PC-3 (cell line): ENCODE data around the gene IFNAR1.

Experiments
- CTCF ChIP-seq: fragments of 300-600 bp; sonication (generic); conservative IDR thresholded peaks from 2 replicates; pipeline ENCODE4 v1.5.1; 2017; ENCODE audit warnings: antibody characterized with exemption, low read depth, mild to moderate bottlenecking, low read length
- EZH2phosphoT487 ChIP-seq: fragments of 300-600 bp; sonication (generic); IDR thresholded peaks from 2 replicates; pipeline ENCODE4 v1.6.1; 2018; ENCODE audit warnings: mild to moderate bottlenecking, antibody characterized with exemption, low read length, borderline replicate concordance

GRCh38 chr21:33300701-33301631 is 23.8 kb upstream of the IFNAR1 start:
- TF ChIP-seq CTCF: no peak
- TF ChIP-seq EZH2phosphoT487: no peak
